Mammary epithelial cell (primary cell): ENCODE data around the gene NDUFV2.

ENCODE experiments used
- EZH2 ChIP-seq: IDR thresholded peaks from 2 replicates; pipeline ENCODE4 v1.6.1; 2012; ENCODE audit warnings: low read length, inconsistent platforms, borderline replicate concordance
- TF ChIP-seq, protein P1 (sequence below), 2 donors: IDR thresholded peaks in 1 of 2; conservative IDR thresholded peaks in 1 of 2; 2 replicates each; pipeline ENCODE4 v1.5.1; 2011 to 2012; ENCODE audit warnings: inconsistent platforms in 2 of 2, low read length in 2 of 2, mild to moderate bottlenecking in 2 of 2, control low read depth in 1 of 2, low read depth in 1 of 2; ENCODE audit not compliant: insufficient read depth in 1 of 2; ENCODE audit errors: extremely low read depth in 1 of 2

DNA sequence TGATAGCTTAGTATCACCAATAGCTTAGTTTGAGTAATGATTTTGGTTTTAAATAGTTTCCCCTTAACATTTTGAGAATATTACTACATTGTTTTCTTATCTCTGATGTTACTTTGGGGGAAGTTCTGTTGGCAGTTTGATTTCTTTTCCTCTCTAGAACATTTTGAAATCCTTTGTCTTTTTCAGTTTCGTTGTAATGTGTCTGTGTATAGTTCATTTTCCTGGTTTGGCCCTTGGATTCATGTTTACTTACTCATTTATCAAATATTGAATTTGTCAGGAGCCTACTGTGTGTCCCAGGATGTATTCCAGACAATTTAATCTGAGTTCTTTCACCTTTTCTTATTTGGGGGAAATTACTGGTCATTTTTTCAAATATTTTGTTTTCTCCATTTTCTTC is 50.8 kb downstream of the NDUFV2 start:
- TF ChIP-seq, protein P1, sequence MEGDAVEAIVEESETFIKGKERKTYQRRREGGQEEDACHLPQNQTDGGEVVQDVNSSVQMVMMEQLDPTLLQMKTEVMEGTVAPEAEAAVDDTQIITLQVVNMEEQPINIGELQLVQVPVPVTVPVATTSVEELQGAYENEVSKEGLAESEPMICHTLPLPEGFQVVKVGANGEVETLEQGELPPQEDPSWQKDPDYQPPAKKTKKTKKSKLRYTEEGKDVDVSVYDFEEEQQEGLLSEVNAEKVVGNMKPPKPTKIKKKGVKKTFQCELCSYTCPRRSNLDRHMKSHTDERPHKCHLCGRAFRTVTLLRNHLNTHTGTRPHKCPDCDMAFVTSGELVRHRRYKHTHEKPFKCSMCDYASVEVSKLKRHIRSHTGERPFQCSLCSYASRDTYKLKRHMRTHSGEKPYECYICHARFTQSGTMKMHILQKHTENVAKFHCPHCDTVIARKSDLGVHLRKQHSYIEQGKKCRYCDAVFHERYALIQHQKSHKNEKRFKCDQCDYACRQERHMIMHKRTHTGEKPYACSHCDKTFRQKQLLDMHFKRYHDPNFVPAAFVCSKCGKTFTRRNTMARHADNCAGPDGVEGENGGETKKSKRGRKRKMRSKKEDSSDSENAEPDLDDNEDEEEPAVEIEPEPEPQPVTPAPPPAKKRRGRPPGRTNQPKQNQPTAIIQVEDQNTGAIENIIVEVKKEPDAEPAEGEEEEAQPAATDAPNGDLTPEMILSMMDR (conservative IDR thresholded peaks at IDR 0.05 in 1 of 2, IDR thresholded peaks at IDR 0.05 in 1 of 2; ENCODE audit: extremely low read depth in 1 of 2, insufficient read depth in 1 of 2, low read depth in 1 of 2, low read length in 2 of 2) = no peak
- no peak for TF ChIP-seq EZH2
